Upper lobe of left lung (tissue), 4 donors: ENCODE results near the gene DDRGK1.

ENCODE experiments used
- EP300 ChIP-seq, 4 donors: sonication (generic); formaldehyde crosslinking; IDR thresholded peaks; one replicate each; pipeline ENCODE4 v1.5.1; 2017; ENCODE audit warnings: antibody characterized with exemption in 4 of 4, control low read depth in 2 of 4
- POLR2A ChIP-seq, 4 donors: fragments of 450-650 bp; IDR thresholded peaks; one replicate each; pipeline ENCODE4 v1.5.1; 2016 to 2017; ENCODE audit warnings: antibody characterized with exemption in 4 of 4, mild to moderate bottlenecking in 2 of 4
- POLR2AphosphoS5 ChIP-seq, 2 donors: sonication (generic); formaldehyde crosslinking; IDR thresholded peaks; one replicate each; pipeline ENCODE4 v1.5.1; 2017; ENCODE audit warnings: antibody characterized with exemption in 2 of 2
- TF ChIP-seq, protein P1 (sequence below), 6 experiments: fragments of 450-650 bp in 4 of 6; fragments of 200-600 bp in 2 of 6; sonication (generic) in 2 of 6; IDR thresholded peaks; one replicate each; pipeline ENCODE4 v1.5.1; 2016 to 2019; ENCODE audit warnings: antibody characterized with exemption in 6 of 6

GRCh38 chr20:3166338-3166912 lies 38.1 kb downstream of the DDRGK1 start:
- TF ChIP-seq, protein P1, sequence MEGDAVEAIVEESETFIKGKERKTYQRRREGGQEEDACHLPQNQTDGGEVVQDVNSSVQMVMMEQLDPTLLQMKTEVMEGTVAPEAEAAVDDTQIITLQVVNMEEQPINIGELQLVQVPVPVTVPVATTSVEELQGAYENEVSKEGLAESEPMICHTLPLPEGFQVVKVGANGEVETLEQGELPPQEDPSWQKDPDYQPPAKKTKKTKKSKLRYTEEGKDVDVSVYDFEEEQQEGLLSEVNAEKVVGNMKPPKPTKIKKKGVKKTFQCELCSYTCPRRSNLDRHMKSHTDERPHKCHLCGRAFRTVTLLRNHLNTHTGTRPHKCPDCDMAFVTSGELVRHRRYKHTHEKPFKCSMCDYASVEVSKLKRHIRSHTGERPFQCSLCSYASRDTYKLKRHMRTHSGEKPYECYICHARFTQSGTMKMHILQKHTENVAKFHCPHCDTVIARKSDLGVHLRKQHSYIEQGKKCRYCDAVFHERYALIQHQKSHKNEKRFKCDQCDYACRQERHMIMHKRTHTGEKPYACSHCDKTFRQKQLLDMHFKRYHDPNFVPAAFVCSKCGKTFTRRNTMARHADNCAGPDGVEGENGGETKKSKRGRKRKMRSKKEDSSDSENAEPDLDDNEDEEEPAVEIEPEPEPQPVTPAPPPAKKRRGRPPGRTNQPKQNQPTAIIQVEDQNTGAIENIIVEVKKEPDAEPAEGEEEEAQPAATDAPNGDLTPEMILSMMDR (IDR thresholded peaks at IDR 0.05), result no peak
- TF ChIP-seq EP300 (IDR thresholded peaks at IDR 0.05), result no peak
- TF ChIP-seq POLR2AphosphoS5 (IDR thresholded peaks at IDR 0.05), result no peak
- TF ChIP-seq POLR2A (IDR thresholded peaks at IDR 0.05), result no peak
